Stimulated activated CD4-positive, alpha-beta T cell treated with anti-CD3 and anti-CD28 coated beads, Interleukin-12 subunit alpha, Interleukin-12 subunit beta, amount 100 ng/mL, for 4 hours (primary cell): ENCODE measurements around the gene APOBEC3H.
A peak's percentile ranks its signal among the peaks of the same experiment; 100 is the strongest.

ENCODE experiments used
- DNase-seq: peaks from one replicate; pipeline ENCODE4 v3.0.0-alpha.2; 2020

The APOBEC3H gene

GRCh38 chr22:39138357-39138997, 41.4 kb downstream of the APOBEC3H start:
- no peak for DNase-seq

- DNase-seq, result no peak
These were observed 42.9 kb downstream of the APOBEC3H start for GRCh38 chr22:39139933-39140332.

- DNase-seq, result no peak
These were observed 45.1 kb downstream of the APOBEC3H start for GRCh38 chr22:39142088-39142680.

- DNase-seq, result peak; percentile 38
These were observed 47.2 kb downstream of the APOBEC3H start for GRCh38 chr22:39144101-39144767.

- no peak for DNase-seq
These were observed 49.4 kb downstream of the APOBEC3H start for GRCh38 chr22:39146256-39147101.

- no peak for DNase-seq
These were observed 50.4 kb downstream of the APOBEC3H start for GRCh38 chr22:39147335-39148025.

GRCh38 chr22:39148026-39148726, 51.1 kb downstream of the APOBEC3H start:
- no peak for DNase-seq

- DNase-seq, result peak; percentile 62
These were observed 51.9 kb downstream of the APOBEC3H start for GRCh38 chr22:39148727-39149535.

- no peak for DNase-seq
These were observed 53.1 kb downstream of the APOBEC3H start for GRCh38 chr22:39149915-39150847.

- DNase-seq, result no peak
These were observed 53.8 kb downstream of the APOBEC3H start for GRCh38 chr22:39150848-39151215.

- no peak for DNase-seq
These were observed 54.4 kb downstream of the APOBEC3H start for GRCh38 chr22:39151329-39151975.

GRCh38 chr22:39152024-39152510, 55.0 kb downstream of the APOBEC3H start:
- DNase-seq, result no peak

GRCh38 chr22:39152511-39153219, 55.6 kb downstream of the APOBEC3H start, which contains the start of gene CBX7:
TSS of gene CBX7 (minus strand) at chr22:39152680. CDS start at chr22:39152444, 236 bp downstream.
- peak; percentile 86 for DNase-seq

GRCh38 chr22:39153220-39153717, 56.2 kb downstream of the APOBEC3H start:
- DNase-seq, result no peak
